SW480 (cell line): ENCODE measurements around the gene CLEC1B.
"Not testable (repeated sequence)": the region's sequence is repeated elsewhere in the genome, so short reads cannot be mapped to it uniquely, and the experiment has no call there.

Experiments used
- DNase-seq: peaks from one replicate; pipeline ENCODE4 v3.0.0-alpha.2; 2016; ENCODE audit warnings: low spot score

The CLEC1B gene

GRCh38 chr12:9999016-9999415 lies at the start of gene CLEC1B:
Gene CLEC1B, minus strand, starts transcription at chr12:9999121. Its CDS starts 21 bp downstream, at chr12:9999100.
- DNase-seq, result no peak

- DNase-seq, result no peak
Observed at GRCh38 chr12:10048526-10048925, 49.6 kb upstream of the CLEC1B start.

GRCh38 chr12:10042167-10042566 lies 43.2 kb upstream of the CLEC1B start:
- no peak for DNase-seq

- DNase-seq, result peak; percentile 47
Observed at GRCh38 chr12:10033783-10034545, 35.0 kb upstream of the CLEC1B start.

- DNase-seq, result no peak
Observed at GRCh38 chr12:10031771-10032175, 32.9 kb upstream of the CLEC1B start.

DNA sequence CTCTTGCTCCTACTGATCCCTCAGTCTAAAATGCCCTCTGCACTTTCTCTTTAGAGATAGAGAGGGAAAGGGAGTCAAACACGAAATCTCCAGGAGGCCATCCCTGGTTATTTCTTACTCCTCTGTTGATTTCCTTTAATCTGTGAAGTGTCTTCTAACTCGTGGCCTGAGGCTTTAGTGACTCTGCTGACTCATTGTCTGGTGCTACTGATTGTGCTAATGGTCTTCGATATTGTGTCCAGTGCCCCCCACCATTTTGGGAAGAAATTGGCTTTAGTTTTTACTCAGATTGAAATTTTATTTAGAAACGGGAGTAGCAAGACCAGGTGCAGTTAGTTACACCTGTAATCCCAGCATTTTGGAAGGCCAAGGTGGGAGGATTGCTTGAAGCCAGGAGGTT lies 32.4 kb upstream of the CLEC1B start:
- no peak for DNase-seq

GRCh38 chr12:10030446-10030845 lies 31.5 kb upstream of the CLEC1B start, which contains the start of gene CLEC9A:
Gene CLEC9A, plus strand, starts transcription at chr12:10030682. Its CDS starts 22,006 bp downstream, at chr12:10052688.
- no peak for DNase-seq

DNA sequence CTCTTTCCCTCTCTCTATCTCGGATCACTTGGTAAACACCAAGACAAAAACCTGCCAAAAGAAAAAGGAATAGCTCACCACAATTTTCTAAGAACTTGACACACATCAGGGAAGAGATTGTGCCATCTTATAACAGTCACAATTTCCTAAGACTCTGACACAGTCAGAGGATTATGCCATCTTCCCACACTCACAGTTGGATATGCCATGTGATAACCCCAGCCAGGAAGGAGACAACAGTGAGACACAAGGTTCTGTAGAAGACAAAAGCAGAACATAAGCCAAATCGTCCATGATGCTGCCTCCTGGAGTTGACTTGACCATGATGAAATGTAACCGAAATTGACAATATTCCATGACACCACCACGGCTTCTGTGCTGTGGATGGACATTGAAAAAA lies 28.8 kb upstream of the CLEC1B start:
- DNase-seq, result no peak

- DNase-seq, result peak; percentile 38
Observed at GRCh38 chr12:10027311-10027710, 28.4 kb upstream of the CLEC1B start.

DNA sequence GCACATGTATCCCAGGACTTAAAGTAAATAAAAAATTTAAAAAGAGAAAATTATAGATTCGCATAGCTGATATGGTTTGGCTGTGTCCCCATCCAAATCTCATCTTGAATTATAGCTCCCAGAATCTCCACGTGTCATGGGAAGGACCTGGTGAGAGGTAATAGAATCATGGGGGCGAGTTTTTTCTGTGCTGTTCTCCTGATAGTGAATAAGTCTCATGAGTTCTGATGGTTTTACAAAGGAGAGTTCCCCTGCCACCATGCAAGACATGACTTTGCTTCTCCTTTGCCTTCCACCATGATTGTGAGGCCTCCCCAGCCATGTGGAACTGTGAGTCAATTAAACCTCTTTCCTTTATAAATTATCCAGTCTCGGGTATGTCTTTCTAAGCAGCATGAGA lies 27.7 kb upstream of the CLEC1B start:
- DNase-seq, result not testable (repeated sequence)

- no peak for DNase-seq
Observed at GRCh38 chr12:10025236-10025635, 26.3 kb upstream of the CLEC1B start.

DNA sequence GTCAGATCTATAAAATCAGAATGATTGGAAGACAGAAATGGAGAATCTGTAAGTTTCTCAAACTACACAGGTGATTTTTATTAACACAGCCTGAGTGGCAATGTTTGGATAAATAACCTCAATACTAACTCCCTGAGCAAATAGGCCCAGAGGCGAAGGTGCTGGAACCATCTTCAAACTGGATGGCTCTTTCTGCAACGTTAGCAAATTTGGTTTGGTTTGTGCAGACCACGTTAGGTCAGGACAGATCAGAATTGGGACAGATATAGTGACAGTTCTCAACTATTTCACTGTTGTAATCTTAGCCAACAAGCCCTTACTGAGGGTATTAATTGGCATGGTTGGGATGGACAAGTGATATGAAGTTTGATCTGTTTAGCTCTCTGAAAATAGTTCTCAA lies 22.4 kb upstream of the CLEC1B start:
- DNase-seq, result no peak

GRCh38 chr12:10018386-10018785 lies 19.5 kb upstream of the CLEC1B start:
- no peak for DNase-seq

- no peak for DNase-seq
Observed at GRCh38 chr12:10016881-10017280, 18.0 kb upstream of the CLEC1B start.

DNA sequence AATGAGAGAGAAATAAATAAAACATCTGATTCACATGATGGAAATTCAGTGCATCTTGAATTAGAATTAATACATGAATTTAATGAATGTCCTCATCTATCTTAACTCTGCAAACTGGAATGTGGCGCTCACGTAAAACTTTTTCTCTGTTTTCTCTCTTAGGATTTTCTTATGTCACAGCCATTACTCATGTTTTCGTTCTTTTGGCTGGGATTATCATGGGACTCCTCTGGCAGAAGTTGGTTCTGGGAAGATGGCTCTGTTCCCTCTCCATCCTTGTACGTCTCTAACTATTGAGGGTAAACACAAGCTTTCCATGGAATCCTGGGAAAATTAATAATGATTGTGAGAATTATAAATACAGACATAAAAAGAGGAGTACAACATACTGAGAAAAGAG lies 16.5 kb upstream of the CLEC1B start:
- no peak for DNase-seq

- no peak for DNase-seq
Observed at GRCh38 chr12:10012630-10013330, 13.9 kb upstream of the CLEC1B start.

DNA sequence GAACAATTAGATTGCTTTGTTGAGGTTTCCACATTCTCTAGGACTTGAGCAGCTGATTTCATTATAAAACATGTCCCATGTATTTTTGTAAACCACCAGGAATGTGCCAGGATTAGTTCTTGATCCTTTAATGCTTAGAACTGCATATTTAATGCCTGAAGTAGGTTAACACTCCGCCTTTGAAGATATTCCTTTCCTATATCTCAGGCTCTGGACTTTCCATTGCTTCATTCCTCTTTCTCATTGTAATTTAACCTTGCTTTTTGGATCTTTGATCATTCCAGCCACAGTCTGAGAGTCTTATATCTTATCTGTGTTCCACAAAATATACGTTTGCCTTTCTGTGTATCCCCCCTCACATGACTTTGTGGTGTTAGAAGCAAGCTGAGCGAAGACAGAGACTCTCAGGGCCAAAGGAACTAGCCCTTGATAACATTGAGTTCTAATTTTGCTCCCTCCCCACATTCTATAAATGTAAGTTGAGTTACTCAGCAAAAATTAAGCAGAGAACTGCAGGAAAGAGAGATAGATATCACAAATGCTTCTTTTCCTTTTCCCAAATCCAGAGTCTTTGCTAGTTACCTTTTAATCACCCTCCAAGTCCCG lies 2.4 kb upstream of the CLEC1B start:
- DNase-seq, result no peak

GRCh38 chr12:9992296-9992695 lies 6.6 kb downstream of the CLEC1B start:
- no peak for DNase-seq

DNA sequence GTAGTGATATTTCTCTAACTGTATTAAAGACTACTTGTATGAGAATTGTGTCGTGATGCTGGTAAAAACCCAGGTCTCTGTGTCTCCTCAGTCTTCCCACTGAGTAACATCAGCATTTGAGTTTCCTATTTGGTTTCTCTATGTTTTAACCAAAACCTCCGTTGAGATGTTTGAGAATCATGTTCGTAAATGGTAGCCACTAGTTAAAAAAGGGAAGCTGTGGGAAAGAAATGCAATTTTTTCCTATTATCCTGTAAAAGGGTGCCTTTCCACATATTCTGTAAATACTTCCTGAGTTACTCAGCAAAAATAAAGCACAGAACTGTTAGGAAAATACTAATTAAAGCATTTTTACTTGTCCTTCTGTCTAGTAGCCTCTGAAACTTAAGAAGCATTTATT lies 7.0 kb downstream of the CLEC1B start:
- DNase-seq, result no peak

- no peak for DNase-seq
Observed at GRCh38 chr12:9980126-9980525, 18.8 kb downstream of the CLEC1B start.

DNA sequence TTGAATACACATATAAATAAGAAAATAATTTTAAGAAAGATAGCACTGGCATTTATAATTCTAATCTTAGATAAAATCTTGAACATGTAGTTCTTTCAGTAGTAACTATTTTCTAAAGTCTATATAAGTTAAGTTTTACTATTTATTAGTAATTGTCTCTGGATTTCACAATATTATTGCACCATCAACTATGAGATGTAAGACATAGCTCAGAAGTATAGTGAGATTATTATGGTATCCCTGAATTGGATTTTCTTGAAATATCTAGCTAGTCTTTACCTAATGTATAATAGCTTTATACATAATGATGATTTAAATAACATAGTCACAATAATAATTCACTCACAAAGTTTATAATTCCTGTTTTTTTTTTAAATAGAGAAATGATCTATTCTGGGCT lies 21.0 kb downstream of the CLEC1B start:
- no peak for DNase-seq

- DNase-seq, result not testable (repeated sequence)
Observed at GRCh38 chr12:9976626-9977025, 22.3 kb downstream of the CLEC1B start.

DNA sequence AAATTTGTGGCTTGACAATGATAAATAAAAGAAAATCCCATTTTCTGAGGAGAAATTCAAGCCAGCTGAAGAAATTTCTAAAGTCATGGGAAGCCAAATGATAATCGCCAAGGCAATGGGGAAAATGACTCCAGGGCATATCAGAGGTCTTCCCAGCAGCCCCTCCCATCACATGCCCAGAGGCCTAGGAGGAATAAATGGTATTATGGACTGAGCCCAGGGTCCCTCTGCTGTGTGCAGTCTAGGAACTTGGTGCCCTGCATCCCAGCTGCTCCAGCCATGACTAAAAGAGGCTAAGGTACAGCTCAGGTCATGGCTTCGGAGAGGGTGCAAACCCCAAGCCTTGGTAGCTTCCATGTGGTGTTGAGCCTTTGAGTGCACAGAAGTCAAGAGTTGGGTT lies 23.3 kb downstream of the CLEC1B start:
- DNase-seq, result no peak
